Panc1 (cell line): ENCODE measurements around the gene ERN1. TPM values are rescaled to one million over a fixed set of nuclear protein-coding genes. Genes with fewer than 3 reads are reported as not detected.

Experiments
- ATAC-seq: fragments of 200-7000 bp; cut with Tn5 transposase; 2 replicates; pipeline ENCODE4 v1.9.1; 2020; ENCODE audit warnings: mild to moderate bottlenecking, moderate library complexity
- BruUV-seq: library from RNA; stranded (reverse); fragments of 400-500 nt; replicated peaks from 2 replicates; lab custom pipeline; 2021; lab: Mats Ljungman, UMichigan
- CTCF ChIA-PET: fragments of 300-600 bp; sonication (Branson Sonifier 250); formaldehyde crosslinking; loops from one replicate; lab custom pipeline; 2022; ENCODE audit warnings: antibody characterized with exemption; lab: Charles Lee
- POLR2A ChIA-PET: fragments of 300-600 bp; sonication (Branson Sonifier 250); formaldehyde crosslinking; loops from one replicate; lab custom pipeline; 2022; ENCODE audit warnings: antibody characterized with exemption; lab: Charles Lee
- DNase-seq: peaks from one replicate; pipeline ENCODE4 v3.0.0-alpha.2; 2010; ENCODE audit warnings: low read depth, low spot score
- H3K27ac ChIP-seq: 2 replicates; pipeline ENCODE4 v1.5.1; 2011; ENCODE audit warnings: mild to moderate bottlenecking, low read length, inconsistent platforms
- H3K27me3 ChIP-seq: fragments of 200-500 bp; sonication (Bioruptor generic); 2 replicates; pipeline ENCODE4 v1.6.0; 2014; ENCODE audit warnings: low read length, inconsistent platforms; ENCODE audit not compliant: control insufficient read depth, insufficient read depth
- H3K36me3 ChIP-seq: fragments of 200-500 bp; sonication (Bioruptor generic); 2 replicates; pipeline ENCODE4 v1.5.1; 2014; ENCODE audit warnings: inconsistent platforms, mild to moderate bottlenecking, low read length, moderate library complexity; ENCODE audit not compliant: control insufficient read depth, insufficient read depth
- H3K4me1 ChIP-seq: 2 replicates; pipeline ENCODE4 v1.5.1; 2011; ENCODE audit warnings: inconsistent platforms, mild to moderate bottlenecking, low read length, moderate library complexity; ENCODE audit not compliant: control insufficient read depth, insufficient read depth
- H3K4me3 ChIP-seq, 2 experiments: 2 replicates each; pipeline ENCODE4 v1.5.1; 2011 to 2012; ENCODE audit warnings: low read depth in 2 of 2, low read length in 2 of 2, mild to moderate bottlenecking in 2 of 2, inconsistent platforms in 1 of 2, moderate library complexity in 1 of 2
- H3K9me3 ChIP-seq: fragments of 200-500 bp; sonication (Bioruptor generic); 2 replicates; pipeline ENCODE4 v1.5.1; 2014; ENCODE audit warnings: low read depth, mild to moderate bottlenecking, inconsistent platforms, low read length, moderate library complexity; ENCODE audit not compliant: control insufficient read depth, insufficient read depth
- CTCF ChIP-seq: fragments of 450-650 bp; IDR thresholded peaks from 2 replicates; pipeline ENCODE4 v1.5.1; 2017; ENCODE audit warnings: mild to moderate bottlenecking
- POLR2AphosphoS5 ChIP-seq: IDR thresholded peaks from 2 replicates; pipeline ENCODE4 v1.6.1; 2012; ENCODE audit warnings: mild to moderate bottlenecking, low read depth, low read length, moderate library complexity
- SIN3A ChIP-seq: IDR thresholded peaks from 2 replicates; pipeline ENCODE4 v1.6.1; 2012; ENCODE audit warnings: low read depth, mild to moderate bottlenecking, low read length, moderate library complexity, borderline replicate concordance; ENCODE audit not compliant: insufficient read depth
- TCF7L2 ChIP-seq: IDR thresholded peaks from 2 replicates; pipeline ENCODE4 v1.6.1; 2011; ENCODE audit warnings: mild to moderate bottlenecking, low read depth, low read length, inconsistent platforms
- in situ Hi-C: cut with HindIII; loops from 2 replicates; pipeline ENCODE4 v1.10.0; 2016; ENCODE audit warnings: low sequenced_read_pairs, low pct_unique_long_range_greater_than_20kb
- intact Hi-C: fragments of 100-400 bp; cut with micrococcal nuclease; formaldehyde crosslinking; loops from one replicate; pipeline ENCODE4 v1.10.0; 2022; ENCODE audit not compliant: unreplicated experiment
- total RNA-seq: library from RNA; stranded (reverse); gene quantifications from one replicate; pipeline ENCODE4 v1.2.1, GENCODE V29; 2021; ENCODE audit not compliant: unreplicated experiment
- TF ChIP-seq, protein P1 (sequence below), 2 experiments: IDR thresholded peaks; 2 replicates each; pipeline ENCODE4 v1.6.1; 2011 to 2012; ENCODE audit warnings: low read depth in 2 of 2, control low read depth in 1 of 2, low read length in 1 of 2, mild to moderate bottlenecking in 1 of 2, moderate library complexity in 1 of 2; ENCODE audit not compliant: insufficient read depth in 1 of 2

ERN1 gene
- total RNA-seq, 1 experiment from 2014 or later, result 12.1 TPM

DNA sequence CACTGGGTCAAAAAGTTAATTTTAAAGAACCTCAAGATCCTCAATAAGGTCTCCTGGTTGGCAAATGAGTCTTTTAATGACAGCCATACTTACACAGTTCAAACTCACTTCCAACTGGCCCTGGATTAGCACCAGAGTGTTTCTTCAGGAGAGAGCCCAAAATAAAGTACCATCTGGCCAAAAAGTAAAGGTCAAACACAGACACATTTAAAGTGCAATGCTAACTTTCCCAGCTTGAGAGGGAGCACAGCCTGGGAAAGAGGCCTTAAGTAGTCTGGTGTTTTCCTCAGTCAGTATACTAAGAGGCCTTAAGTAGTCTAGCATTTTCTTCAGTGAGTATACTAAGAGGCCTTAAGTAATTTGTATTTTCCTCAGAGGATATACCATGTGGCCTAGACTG is 46.6 kb upstream of the ERN1 start:
- Histone ChIP-seq H3K4me3 (no peak overlapping the region), H3K9me3 (no peaks in the 10 kb centered on the region), H3K27ac (no peak overlapping the region), H3K27me3 (no peaks in the 10 kb centered on the region), H3K36me3 (no peaks in the 10 kb centered on the region), H3K4me1 (no peaks in the 10 kb centered on the region)
- ATAC-seq (no peak), DNase-seq (no peak)
- no peak for TF ChIP-seq POLR2AphosphoS5
- TF ChIP-seq, protein P1, sequence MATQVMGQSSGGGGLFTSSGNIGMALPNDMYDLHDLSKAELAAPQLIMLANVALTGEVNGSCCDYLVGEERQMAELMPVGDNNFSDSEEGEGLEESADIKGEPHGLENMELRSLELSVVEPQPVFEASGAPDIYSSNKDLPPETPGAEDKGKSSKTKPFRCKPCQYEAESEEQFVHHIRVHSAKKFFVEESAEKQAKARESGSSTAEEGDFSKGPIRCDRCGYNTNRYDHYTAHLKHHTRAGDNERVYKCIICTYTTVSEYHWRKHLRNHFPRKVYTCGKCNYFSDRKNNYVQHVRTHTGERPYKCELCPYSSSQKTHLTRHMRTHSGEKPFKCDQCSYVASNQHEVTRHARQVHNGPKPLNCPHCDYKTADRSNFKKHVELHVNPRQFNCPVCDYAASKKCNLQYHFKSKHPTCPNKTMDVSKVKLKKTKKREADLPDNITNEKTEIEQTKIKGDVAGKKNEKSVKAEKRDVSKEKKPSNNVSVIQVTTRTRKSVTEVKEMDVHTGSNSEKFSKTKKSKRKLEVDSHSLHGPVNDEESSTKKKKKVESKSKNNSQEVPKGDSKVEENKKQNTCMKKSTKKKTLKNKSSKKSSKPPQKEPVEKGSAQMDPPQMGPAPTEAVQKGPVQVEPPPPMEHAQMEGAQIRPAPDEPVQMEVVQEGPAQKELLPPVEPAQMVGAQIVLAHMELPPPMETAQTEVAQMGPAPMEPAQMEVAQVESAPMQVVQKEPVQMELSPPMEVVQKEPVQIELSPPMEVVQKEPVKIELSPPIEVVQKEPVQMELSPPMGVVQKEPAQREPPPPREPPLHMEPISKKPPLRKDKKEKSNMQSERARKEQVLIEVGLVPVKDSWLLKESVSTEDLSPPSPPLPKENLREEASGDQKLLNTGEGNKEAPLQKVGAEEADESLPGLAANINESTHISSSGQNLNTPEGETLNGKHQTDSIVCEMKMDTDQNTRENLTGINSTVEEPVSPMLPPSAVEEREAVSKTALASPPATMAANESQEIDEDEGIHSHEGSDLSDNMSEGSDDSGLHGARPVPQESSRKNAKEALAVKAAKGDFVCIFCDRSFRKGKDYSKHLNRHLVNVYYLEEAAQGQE (IDR thresholded peaks at IDR 0.05; ENCODE audit: insufficient read depth in 1 of 2, low read depth in 2 of 2, low read length in 1 of 2), result no peak
- no peak for TF ChIP-seq TCF7L2
- TF ChIP-seq SIN3A, result no peak
- TF ChIP-seq CTCF, result no peak
- CTCF ChIA-PET, result no interaction called here
- POLR2A ChIA-PET, result no interaction called here
- BruUV-seq, result no TSS peak
- intact Hi-C loops (no loop called here), in situ Hi-C loops (no loop called here)

GRCh38 chr17:64174686-64175456 is 44.9 kb upstream of the ERN1 start:
- intact Hi-C loops, result no loop called here

More at GRCh38 chr17:64174686-64175456, 44.9 kb upstream of the ERN1 start:
- ChIA-PET CTCF (no interaction called here), POLR2A (no interaction called here)
- Histone ChIP-seq H3K4me1 (no peaks in the 10 kb centered on the region), H3K27ac (no peak overlapping the region), H3K4me3 (no peak overlapping the region), H3K36me3 (no peaks in the 10 kb centered on the region), H3K9me3 (no peaks in the 10 kb centered on the region), H3K27me3 (no peaks in the 10 kb centered on the region)
- DNase-seq, result no peak
- TF ChIP-seq POLR2AphosphoS5 (no peak), CTCF (no peak), TCF7L2 (no peak), SIN3A (no peak)
- TF ChIP-seq, protein P1 (IDR thresholded peaks at IDR 0.05; ENCODE audit: insufficient read depth in 1 of 2, low read depth in 2 of 2, low read length in 1 of 2), result no peak
- ATAC-seq, result no peak
- no TSS peak for BruUV-seq
- in situ Hi-C loops, result no loop called here
